HG02571 (cell line): ENCODE results near the gene SAGE1.
"Not testable (repeated sequence)": the region's sequence is repeated elsewhere in the genome, so short reads cannot be mapped to it uniquely, and the experiment has no call there.

Experiments
- ATAC-seq: cut with Tn5 transposase; IDR thresholded peaks from one replicate; pipeline ENCODE4 v1.9.1; 2021; ENCODE audit warnings: mild to moderate bottlenecking, moderate library complexity; ENCODE audit not compliant: unreplicated experiment

Gene SAGE1

GRCh38 chrX:135893294-135893817, at the start of gene SAGE1, which contains the start of gene CT45A10:
Gene SAGE1, plus strand, starts transcription at chrX:135893716. Its CDS starts 2,527 bp downstream, at chrX:135896243.
Gene CT45A10, minus strand, starts transcription at chrX:135893444. Its CDS starts 8,100 bp downstream, at chrX:135885344.
- no peak for ATAC-seq

DNA sequence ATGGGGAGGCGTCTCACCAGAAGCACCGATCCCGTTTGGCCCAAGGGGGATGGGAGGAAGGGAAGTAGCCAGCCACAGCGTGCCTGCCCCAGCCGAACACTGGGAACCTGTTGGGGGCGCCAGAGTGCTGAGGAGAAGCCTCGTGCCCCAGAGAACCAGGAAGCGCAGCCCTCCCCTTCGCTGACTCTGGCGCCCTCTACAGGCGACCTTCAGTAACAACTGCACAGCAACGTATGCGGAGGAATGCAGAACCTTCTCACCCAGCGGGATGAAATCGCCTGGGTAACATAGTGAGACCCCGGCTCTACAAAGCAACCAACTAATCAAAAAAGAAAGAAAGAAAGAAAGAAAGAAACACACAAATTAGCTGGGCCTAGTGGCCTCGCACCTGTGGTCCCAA, 39.1 kb upstream of the SAGE1 start, which contains the start of gene CT45A8:
CT45A8 (minus strand) TSS at position 101 of the 400 bp plus-strand sequence. CDS start 3,755 bp downstream, outside the sequence.
- ATAC-seq: not testable (repeated sequence)

DNA sequence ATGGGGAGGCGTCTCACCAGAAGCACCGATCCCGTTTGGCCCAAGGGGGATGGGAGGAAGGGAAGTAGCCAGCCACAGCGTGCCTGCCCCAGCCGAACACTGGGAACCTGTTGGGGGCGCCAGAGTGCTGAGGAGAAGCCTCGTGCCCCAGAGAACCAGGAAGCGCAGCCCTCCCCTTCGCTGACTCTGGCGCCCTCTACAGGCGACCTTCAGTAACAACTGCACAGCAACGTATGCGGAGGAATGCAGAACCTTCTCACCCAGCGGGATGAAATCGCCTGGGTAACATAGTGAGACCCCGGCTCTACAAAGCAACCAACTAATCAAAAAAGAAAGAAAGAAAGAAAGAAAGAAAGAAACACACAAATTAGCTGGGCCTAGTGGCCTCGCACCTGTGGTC, 21.8 kb upstream of the SAGE1 start, which contains the start of gene CT45A9:
CT45A9 (minus strand) TSS at position 101 of the 400 bp plus-strand sequence. CDS start 3,751 bp downstream, outside the sequence.
- not testable (repeated sequence) for ATAC-seq

- not testable (repeated sequence) for ATAC-seq
These were observed 10.8 kb upstream of the SAGE1 start for GRCh38 chrX:135882741-135883140.

GRCh38 chrX:135888230-135888629, 5.3 kb upstream of the SAGE1 start:
- ATAC-seq: not testable (repeated sequence)

DNA sequence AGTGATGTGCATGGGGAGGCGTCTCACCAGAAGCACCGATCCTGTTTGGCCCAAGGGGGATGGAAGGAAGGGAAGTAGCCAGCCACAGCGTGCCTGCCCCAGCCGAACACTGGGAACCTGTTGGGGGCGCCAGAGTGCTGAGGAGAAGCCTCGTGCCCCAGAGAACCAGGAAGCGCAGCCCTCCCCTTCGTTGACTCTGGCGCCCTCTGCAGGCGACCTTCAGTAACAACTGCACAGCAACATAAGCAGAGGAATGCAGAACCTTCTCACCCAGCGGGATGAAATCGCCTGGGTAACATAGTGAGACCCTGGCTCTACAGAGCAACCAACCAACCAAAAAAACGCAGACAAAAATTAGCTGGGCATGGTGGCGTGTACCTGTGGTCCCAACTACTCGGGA, 4.5 kb upstream of the SAGE1 start:
- not testable (repeated sequence) for ATAC-seq

- ATAC-seq: no peak
These were observed 3.4 kb upstream of the SAGE1 start for GRCh38 chrX:135890087-135890585.

DNA sequence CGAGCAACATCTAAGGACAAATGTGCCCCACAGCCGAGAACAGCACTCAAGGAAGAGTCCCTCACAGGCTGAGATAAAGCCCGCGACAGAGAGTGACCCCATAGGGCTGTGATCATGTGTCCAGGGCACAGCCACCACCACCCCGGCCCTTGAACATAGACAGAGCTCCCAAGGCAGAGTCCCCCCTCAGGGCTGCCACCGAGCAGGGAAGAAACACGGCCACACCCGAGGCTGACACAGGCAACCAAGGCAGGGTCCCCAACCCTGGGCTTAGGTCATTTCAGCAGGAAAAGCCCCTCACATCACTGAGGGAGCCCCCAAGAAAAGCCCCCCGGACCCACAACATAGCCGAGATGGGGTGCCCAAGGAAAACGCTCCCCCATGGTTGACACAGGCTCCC, 735 bp upstream of the SAGE1 start:
- ATAC-seq: no peak

GRCh38 chrX:135910251-135910650, 16.7 kb downstream of the SAGE1 start:
- no peak for ATAC-seq

DNA sequence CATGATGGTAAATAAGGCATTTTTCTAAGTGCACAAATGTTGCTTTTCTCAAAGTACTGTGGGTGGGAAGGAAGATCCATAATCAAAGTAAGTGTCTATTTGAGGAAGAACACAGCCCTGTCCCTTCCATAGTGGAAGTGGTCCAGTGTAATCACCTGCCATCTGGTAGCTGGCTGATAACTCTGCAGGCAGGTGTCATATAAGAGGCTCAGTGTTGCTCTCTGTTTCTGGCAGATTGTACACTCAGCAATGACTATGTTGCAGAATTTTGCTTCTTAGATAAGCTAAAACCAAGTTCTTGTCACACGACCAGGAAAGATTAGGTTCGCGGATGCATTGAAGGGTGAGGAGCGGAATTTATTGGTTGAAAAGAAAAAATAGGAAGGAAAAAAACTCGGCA, 20.9 kb downstream of the SAGE1 start:
- no peak for ATAC-seq

DNA sequence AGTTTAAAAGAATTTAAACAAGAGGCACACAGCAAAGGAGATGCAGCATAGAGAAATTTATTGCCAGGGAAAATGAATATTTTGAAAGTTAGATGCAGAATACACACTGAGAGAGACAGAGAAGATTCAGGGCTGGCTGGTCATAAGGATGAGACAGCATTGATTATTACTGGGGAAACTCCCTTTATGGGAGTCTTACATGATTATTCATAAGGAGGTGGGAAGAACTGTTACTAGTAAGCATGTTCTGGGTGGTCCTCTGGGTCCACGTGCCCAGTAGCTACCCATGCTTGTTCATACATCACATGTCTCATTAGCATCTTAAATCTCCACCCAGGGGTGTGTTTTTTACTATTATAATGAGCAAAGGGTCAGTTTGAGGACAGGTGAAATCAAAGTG, 27.0 kb downstream of the SAGE1 start:
- ATAC-seq: not testable (repeated sequence)

DNA sequence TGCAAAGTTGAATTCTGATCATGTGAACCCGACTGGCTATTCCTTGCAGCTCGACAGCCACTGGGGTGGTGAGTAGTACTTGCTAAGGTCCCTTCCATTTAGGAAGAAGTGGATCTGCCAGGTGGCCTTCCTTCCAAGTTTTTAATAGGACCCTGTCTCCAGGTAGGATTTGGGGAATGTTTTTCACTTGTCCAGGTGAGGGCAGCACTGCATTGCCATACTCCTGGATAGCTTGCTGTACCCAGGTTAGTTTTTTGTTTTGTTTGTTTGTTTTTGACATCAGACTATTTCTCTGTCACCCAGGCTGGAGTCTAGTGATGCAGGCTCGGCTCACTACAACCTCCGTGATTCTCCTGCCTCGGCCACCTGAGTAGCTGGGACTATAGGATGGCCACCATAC, 29.8 kb downstream of the SAGE1 start:
- ATAC-seq: no peak

DNA sequence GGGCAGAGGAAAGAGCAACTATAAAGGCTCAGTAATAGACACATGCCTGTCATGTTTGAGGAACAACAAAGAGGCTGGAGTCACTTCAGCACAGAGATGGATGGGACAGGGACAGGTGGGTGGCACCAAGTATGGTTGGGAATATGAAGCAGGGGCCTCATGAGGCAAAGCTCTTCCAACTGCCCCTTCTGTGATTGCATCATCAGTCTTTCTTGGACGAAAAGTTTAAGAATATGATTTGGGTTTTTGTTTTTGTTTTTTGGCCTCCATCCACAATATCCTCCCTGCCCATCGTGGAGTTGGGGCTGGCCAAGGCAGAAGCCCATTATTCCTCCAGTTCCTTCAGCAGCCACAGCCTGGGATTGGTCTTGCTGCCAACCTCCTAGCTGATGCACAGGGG, 34.4 kb downstream of the SAGE1 start:
- no peak for ATAC-seq

DNA sequence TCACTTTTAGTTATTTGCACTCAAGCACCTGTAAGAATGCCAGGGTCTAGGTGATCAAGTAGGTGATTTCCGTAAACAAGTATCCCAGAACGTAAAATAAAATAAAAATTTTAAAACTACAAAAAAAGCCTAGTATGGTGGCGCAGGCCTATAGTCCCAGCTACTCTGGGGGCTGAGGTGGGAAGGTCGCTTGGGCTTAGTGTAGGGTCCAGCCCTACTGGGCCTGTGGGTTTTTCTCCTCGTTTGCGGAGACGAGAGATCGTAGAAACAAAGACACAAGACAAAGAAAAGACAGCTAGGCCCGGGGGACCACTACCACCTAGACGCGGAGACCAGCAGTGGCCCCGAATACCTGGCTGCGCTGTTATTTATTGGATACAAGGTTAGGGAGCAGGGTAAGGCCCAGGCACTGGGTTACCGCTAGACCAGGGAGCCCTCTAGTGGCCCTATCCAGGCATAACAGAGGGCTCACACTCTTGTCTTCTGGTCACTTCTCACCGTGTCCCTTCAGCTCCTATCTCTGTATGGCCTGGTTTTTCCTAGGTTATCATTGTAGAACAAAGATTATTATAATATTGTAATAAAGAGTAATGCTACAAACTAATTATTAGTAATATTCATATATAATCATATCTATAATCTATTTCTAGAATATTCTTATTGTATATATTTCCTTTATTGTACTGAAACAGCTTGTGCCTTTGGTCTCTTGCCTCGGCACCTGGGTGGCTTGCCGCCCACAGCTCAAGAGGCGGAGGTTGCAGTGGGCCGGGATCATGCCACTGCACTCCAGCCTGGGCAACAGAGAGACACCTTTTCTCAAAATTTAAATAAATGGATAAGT, 38.4 kb downstream of the SAGE1 start:
- ATAC-seq: no peak

GRCh38 chrX:135944486-135944885, 51.0 kb downstream of the SAGE1 start:
- ATAC-seq: no peak

DNA sequence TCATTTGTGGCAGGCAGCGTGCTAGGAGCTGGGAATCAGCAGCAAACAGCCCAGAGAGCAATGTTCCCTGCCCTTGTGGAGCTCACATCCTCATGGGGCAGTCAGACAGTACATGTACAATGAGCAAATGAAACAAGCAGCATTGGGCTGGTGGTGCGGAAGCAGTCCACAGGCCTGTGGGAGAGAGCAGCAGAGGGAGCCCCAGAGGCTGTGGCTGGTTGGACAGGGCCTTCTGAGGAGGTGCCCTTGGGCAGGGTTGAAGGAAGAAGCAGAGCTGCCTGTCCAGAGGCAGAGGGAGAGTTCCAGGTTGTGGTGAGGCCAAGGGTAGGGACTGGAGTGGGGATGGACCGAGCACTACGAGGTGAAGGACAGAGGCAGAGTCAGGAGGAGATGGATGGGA, 57.8 kb downstream of the SAGE1 start:
- ATAC-seq: no peak
